Gastroesophageal sphincter (tissue), 3 donors: ENCODE results near the gene XXYLT1.

Experiments used
- CTCF ChIP-seq, 4 experiments: fragments of 200-600 bp in 2 of 4; fragments of 450-650 bp in 2 of 4; sonication (generic) in 1 of 4; IDR thresholded peaks; one replicate each; pipeline ENCODE4 v1.5.1; 2017 to 2019; ENCODE audit warnings: antibody characterized with exemption in 4 of 4, mild to moderate bottlenecking in 2 of 4, moderate library complexity in 2 of 4
- POLR2A ChIP-seq, 2 donors: fragments of 450-650 bp; IDR thresholded peaks; one replicate each; pipeline ENCODE4 v1.6.1; 2017; ENCODE audit warnings: antibody characterized with exemption in 2 of 2, mild to moderate bottlenecking in 2 of 2, moderate library complexity in 1 of 2

GRCh38 chr3:195087328-195087727 is 183.6 kb downstream of the XXYLT1 start:
- TF ChIP-seq CTCF (IDR thresholded peaks at IDR 0.05) (no peak), POLR2A (IDR thresholded peaks at IDR 0.05) (no peak)
